Measurements from ENCODE around the gene SVIL.

DNA sequence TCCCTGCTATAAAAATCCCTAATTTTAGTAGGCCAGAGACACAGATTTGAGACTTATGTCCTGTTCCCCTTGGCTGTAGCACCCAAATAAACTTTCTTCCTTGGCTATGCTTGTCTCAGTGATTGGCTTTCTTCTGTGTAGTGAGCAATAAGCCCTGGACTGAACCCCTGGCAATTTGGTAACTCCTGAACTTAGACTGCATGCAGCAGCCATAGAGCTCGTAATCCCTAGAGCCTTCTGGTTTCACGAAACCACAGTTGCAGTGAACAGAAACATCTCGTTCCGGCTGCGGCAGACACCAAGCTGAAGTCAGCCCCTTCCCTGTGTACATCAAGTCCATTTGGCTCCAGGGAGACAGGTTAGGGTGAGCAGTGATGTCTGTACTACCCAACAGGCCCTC, 173.7 kb downstream of the SVIL start:
- TF ChIP-seq POLR2A (IDR thresholded peaks at IDR 0.05), result no peak
- TF ChIP-seq, protein P1, sequence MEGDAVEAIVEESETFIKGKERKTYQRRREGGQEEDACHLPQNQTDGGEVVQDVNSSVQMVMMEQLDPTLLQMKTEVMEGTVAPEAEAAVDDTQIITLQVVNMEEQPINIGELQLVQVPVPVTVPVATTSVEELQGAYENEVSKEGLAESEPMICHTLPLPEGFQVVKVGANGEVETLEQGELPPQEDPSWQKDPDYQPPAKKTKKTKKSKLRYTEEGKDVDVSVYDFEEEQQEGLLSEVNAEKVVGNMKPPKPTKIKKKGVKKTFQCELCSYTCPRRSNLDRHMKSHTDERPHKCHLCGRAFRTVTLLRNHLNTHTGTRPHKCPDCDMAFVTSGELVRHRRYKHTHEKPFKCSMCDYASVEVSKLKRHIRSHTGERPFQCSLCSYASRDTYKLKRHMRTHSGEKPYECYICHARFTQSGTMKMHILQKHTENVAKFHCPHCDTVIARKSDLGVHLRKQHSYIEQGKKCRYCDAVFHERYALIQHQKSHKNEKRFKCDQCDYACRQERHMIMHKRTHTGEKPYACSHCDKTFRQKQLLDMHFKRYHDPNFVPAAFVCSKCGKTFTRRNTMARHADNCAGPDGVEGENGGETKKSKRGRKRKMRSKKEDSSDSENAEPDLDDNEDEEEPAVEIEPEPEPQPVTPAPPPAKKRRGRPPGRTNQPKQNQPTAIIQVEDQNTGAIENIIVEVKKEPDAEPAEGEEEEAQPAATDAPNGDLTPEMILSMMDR (IDR thresholded peaks at IDR 0.05), result no peak
